GM21367 (cell line): ENCODE data around the gene BAG5.
"Not testable (repeated sequence)": the region's sequence is repeated elsewhere in the genome, so short reads cannot be mapped to it uniquely, and the experiment has no call there.

ENCODE experiments used
- ATAC-seq: cut with Tn5 transposase; IDR thresholded peaks from one replicate; pipeline ENCODE4 v1.9.1; 2021; ENCODE audit not compliant: unreplicated experiment

Gene BAG5

GRCh38 chr14:103524002-103524935 lies 38.2 kb downstream of the BAG5 start:
- no peak for ATAC-seq

- ATAC-seq, result no peak
Measured at GRCh38 chr14:103523575-103523954, 38.9 kb downstream of the BAG5 start.

- no peak for ATAC-seq
Measured at GRCh38 chr14:103522649-103523574, 39.5 kb downstream of the BAG5 start, which contains the start of gene CKB. Gene CKB, minus strand, starts transcription at chr14:103522830. Its CDS starts 337 bp downstream, at chr14:103522493.

GRCh38 chr14:103521951-103522563 lies 40.4 kb downstream of the BAG5 start:
- ATAC-seq, result no peak

- no peak for ATAC-seq
Measured at GRCh38 chr14:103521438-103521950, 41.0 kb downstream of the BAG5 start.

GRCh38 chr14:103520657-103521437 lies 41.6 kb downstream of the BAG5 start:
- no peak for ATAC-seq

GRCh38 chr14:103520269-103520656 lies 42.2 kb downstream of the BAG5 start:
- ATAC-seq, result no peak

GRCh38 chr14:103519837-103520212 lies 42.6 kb downstream of the BAG5 start:
- ATAC-seq, result no peak

GRCh38 chr14:103519043-103519836 lies 43.2 kb downstream of the BAG5 start:
- no peak for ATAC-seq

- ATAC-seq, result no peak
Measured at GRCh38 chr14:103518422-103519042, 43.9 kb downstream of the BAG5 start.

- no peak for ATAC-seq
Measured at GRCh38 chr14:103517721-103518421, 44.6 kb downstream of the BAG5 start.

GRCh38 chr14:103517174-103517566 lies 45.3 kb downstream of the BAG5 start:
- ATAC-seq, result no peak

GRCh38 chr14:103516426-103517173 lies 45.9 kb downstream of the BAG5 start:
- no peak for ATAC-seq

GRCh38 chr14:103514596-103515421 lies 47.6 kb downstream of the BAG5 start:
- no peak for ATAC-seq

- no peak for ATAC-seq
Measured at GRCh38 chr14:103512701-103513611, 49.5 kb downstream of the BAG5 start.

- not testable (repeated sequence) for ATAC-seq
Measured at GRCh38 chr14:103512180-103512579, 50.3 kb downstream of the BAG5 start.
